H1 (cell line): ENCODE measurements around the gene DCDC2. TPM values are rescaled to one million over a fixed set of nuclear protein-coding genes. Genes with fewer than 3 reads are reported as not detected.

ENCODE experiments used
- CTCF ChIA-PET: fragments of 300-600 bp; sonication (Branson Sonifier 250); formaldehyde crosslinking; loops from one replicate; lab custom pipeline; 2021; ENCODE audit not compliant: partially characterized antibody; lab: Charles Lee
- POLR2A ChIA-PET: fragments of 300-600 bp; sonication (Branson Sonifier 250); formaldehyde crosslinking; loops from one replicate; lab custom pipeline; 2021; ENCODE audit warnings: inconsistent platforms; ENCODE audit not compliant: partially characterized antibody; lab: Charles Lee
- DNase-seq, 2 experiments: peaks; one replicate each; pipeline versions ENCODE4 v3.0.0 to v3.0.0-alpha.2; 2010 to 2022; ENCODE audit warnings: low spot score in 2 of 2, low read depth in 1 of 2, mixed read lengths in 1 of 2
- FAIRE-seq: peaks from 2 replicates; lab custom pipeline; 2011; peaks lifted over from hg19 to GRCh38; lab: Jason Lieb, UNC
- H2AFZ ChIP-seq: 2 replicates; pipeline ENCODE4 v1.8.1; 2012; ENCODE audit warnings: low read length, inconsistent platforms
- H2AK5ac ChIP-seq: 2 replicates; pipeline ENCODE4 v1.6.1; 2013; ENCODE audit warnings: low read depth, low read length
- H2BK120ac ChIP-seq: replicated peaks from 2 replicates; pipeline ENCODE3; 2013; ENCODE audit warnings: low read depth, low read length, inconsistent platforms
- H2BK12ac ChIP-seq: 2 replicates; pipeline ENCODE4 v1.6.1; 2013; ENCODE audit warnings: low read depth, low read length
- H2BK15ac ChIP-seq: 2 replicates; pipeline ENCODE4 v1.6.1; 2013; ENCODE audit warnings: low read length
- H2BK20ac ChIP-seq: 2 replicates; pipeline ENCODE4 v1.6.1; 2013; ENCODE audit warnings: low read length
- H2BK5ac ChIP-seq: 2 replicates; pipeline ENCODE4 v1.6.1; 2013; ENCODE audit warnings: low read depth, low read length
- H3K14ac ChIP-seq: 2 replicates; pipeline ENCODE4 v1.6.1; 2013; ENCODE audit warnings: inconsistent platforms; ENCODE audit not compliant: insufficient read length
- H3K18ac ChIP-seq: 2 replicates; pipeline ENCODE4 v1.6.1; 2013; ENCODE audit warnings: low read length; ENCODE audit errors: extremely low read depth
- H3K23ac ChIP-seq: 2 replicates; pipeline ENCODE4 v1.6.1; 2013; ENCODE audit warnings: inconsistent platforms; ENCODE audit not compliant: insufficient read length
- H3K23me2 ChIP-seq: 2 replicates; pipeline ENCODE4 v1.6.1; 2013; ENCODE audit warnings: low read depth, low read length
- H3K27ac ChIP-seq: 2 replicates; pipeline ENCODE4 v1.6.1; 2011; ENCODE audit warnings: low read depth, low read length, inconsistent platforms
- H3K27me3 ChIP-seq, 4 experiments: replicated peaks in 1 of 4; 1 replicate in 1 of 4; 2 replicates in 3 of 4; pipeline versions ENCODE4 v1.6.1 to v1.8.1; 2011 to 2013; ENCODE audit warnings: low read length in 3 of 4, mild to moderate bottlenecking in 3 of 4, inconsistent platforms in 2 of 4, mixed read lengths in 2 of 4, moderate library complexity in 1 of 4; ENCODE audit not compliant: control insufficient read depth in 3 of 4, insufficient read depth in 3 of 4; ENCODE audit errors: extremely low read depth in 1 of 4
- H3K36me3 ChIP-seq, 4 experiments: 2 replicates each; pipeline versions ENCODE4 v1.6.1 to v1.8.1; 2011 to 2013; ENCODE audit warnings: mild to moderate bottlenecking in 4 of 4, low read length in 3 of 4, moderate library complexity in 2 of 4, control low read depth in 1 of 4, inconsistent platforms in 1 of 4; ENCODE audit not compliant: insufficient read depth in 4 of 4, control insufficient read depth in 2 of 4
- H3K4ac ChIP-seq: replicated peaks from 2 replicates; pipeline ENCODE3; 2013; ENCODE audit warnings: low read length, low read depth, mixed read lengths, inconsistent platforms; ENCODE audit not compliant: insufficient read length
- H3K4me1 ChIP-seq, 4 experiments: replicated peaks in 1 of 4; 1 replicate in 1 of 4; 2 replicates in 3 of 4; pipeline versions ENCODE4 v1.6.1 to v1.8.1; 2011 to 2013; ENCODE audit warnings: low read length in 3 of 4, inconsistent platforms in 2 of 4, mixed read lengths in 1 of 4; ENCODE audit not compliant: insufficient read depth in 4 of 4, control insufficient read depth in 3 of 4
- H3K4me2 ChIP-seq, 2 experiments: 2 replicates each; pipeline versions ENCODE4 v1.6.1 to v1.8.1; 2011 to 2013; ENCODE audit warnings: low read depth in 2 of 2, low read length in 2 of 2, control low read depth in 1 of 2, inconsistent platforms in 1 of 2, mild to moderate bottlenecking in 1 of 2; ENCODE audit not compliant: insufficient read depth in 1 of 2
- H3K4me3 ChIP-seq, 4 experiments: fragments of 200-600, 300-600 bp in 1 of 4; sonication (generic), shearing (Covaris generic), sonication (Bioruptor Twin) in 1 of 4; 2 replicates each; pipeline versions ENCODE4 v1.5.1 to v1.8.1; 2011 to 2016; ENCODE audit warnings: low read length in 4 of 4, low read depth in 3 of 4, control low read depth in 2 of 4, inconsistent platforms in 2 of 4, mild to moderate bottlenecking in 2 of 4, mixed read lengths in 1 of 4, moderate library complexity in 1 of 4; ENCODE audit not compliant: insufficient read depth in 2 of 4; ENCODE audit errors: extremely low read depth in 1 of 4
- H3K56ac ChIP-seq: replicated peaks from 2 replicates; pipeline ENCODE3; 2013; ENCODE audit warnings: low read depth, mild to moderate bottlenecking, mixed read lengths, low read length, inconsistent platforms; ENCODE audit not compliant: insufficient read length
- H3K79me1 ChIP-seq: 2 replicates; pipeline ENCODE4 v1.6.1; 2013; ENCODE audit warnings: low read depth, low read length, control low read depth
- H3K79me2 ChIP-seq, 2 experiments: 2 replicates each; pipeline versions ENCODE4 v1.6.1 to v1.8.1; 2012 to 2013; ENCODE audit warnings: low read length in 2 of 2, mild to moderate bottlenecking in 2 of 2, inconsistent platforms in 1 of 2; ENCODE audit not compliant: insufficient read depth in 2 of 2, control insufficient read depth in 1 of 2
- H3K9ac ChIP-seq, 4 experiments: replicated peaks in 1 of 4; 1 replicate in 1 of 4; 2 replicates in 3 of 4; pipeline versions ENCODE4 v1.6.1 to v1.8.1; 2011 to 2013; ENCODE audit warnings: low read depth in 3 of 4, low read length in 3 of 4, control low read depth in 2 of 4, mild to moderate bottlenecking in 2 of 4, moderate library complexity in 2 of 4, inconsistent platforms in 1 of 4; ENCODE audit errors: extremely low read depth in 1 of 4
- H3K9me3 ChIP-seq, 2 experiments: 2 replicates each; pipeline versions ENCODE4 v1.6.1 to v1.8.1; 2012 to 2013; ENCODE audit warnings: mild to moderate bottlenecking in 2 of 2, moderate library complexity in 2 of 2, control low read depth in 1 of 2, inconsistent platforms in 1 of 2, low read depth in 1 of 2, low read length in 1 of 2, mixed read lengths in 1 of 2; ENCODE audit not compliant: insufficient read depth in 2 of 2
- H4K20me1 ChIP-seq, 2 experiments: replicated peaks in 1 of 2; 2 replicates each; pipeline versions ENCODE3 to v1.8.1; 2011 to 2013; ENCODE audit warnings: inconsistent platforms in 2 of 2, low read length in 2 of 2, mild to moderate bottlenecking in 1 of 2; ENCODE audit not compliant: insufficient read depth in 2 of 2, control insufficient read depth in 1 of 2
- H4K5ac ChIP-seq: 2 replicates; pipeline ENCODE4 v1.6.1; 2013; ENCODE audit warnings: low read length, low read depth, mixed read lengths, inconsistent platforms; ENCODE audit not compliant: insufficient read length
- H4K8ac ChIP-seq: 2 replicates; pipeline ENCODE4 v1.8.0; 2013; ENCODE audit warnings: mild to moderate bottlenecking, moderate library complexity, low read length, inconsistent platforms; ENCODE audit not compliant: insufficient read depth; ENCODE audit errors: extremely low read depth
- H4K91ac ChIP-seq: replicated peaks from 2 replicates; pipeline ENCODE3; 2013; ENCODE audit warnings: low read length, mixed read lengths, inconsistent platforms; ENCODE audit not compliant: insufficient read length
- BCL11A ChIP-seq, 2 experiments: IDR thresholded peaks; one replicate each; pipeline ENCODE4 v1.6.1; 2011; ENCODE audit warnings: low read depth in 2 of 2, low read length in 2 of 2, mild to moderate bottlenecking in 2 of 2
- CBX5 ChIP-seq: fragments of 300-800, 300-1000 bp; sonication (generic); IDR thresholded peaks from 2 replicates; pipeline ENCODE4 v1.7.1; 2016; ENCODE audit warnings: antibody characterized with exemption, low read length, low read depth
- HDAC2 ChIP-seq, 2 experiments: fragments of 300-600 bp in 1 of 2; sonication (generic) in 1 of 2; IDR thresholded peaks; 2 replicates each; pipeline ENCODE4 v1.6.1; 2011 to 2012; ENCODE audit warnings: low read depth in 2 of 2, low read length in 2 of 2, mild to moderate bottlenecking in 2 of 2, moderate library complexity in 2 of 2, borderline replicate concordance in 1 of 2, inconsistent platforms in 1 of 2
- KDM5A ChIP-seq: fragments of 200-600 bp; IDR thresholded peaks from 2 replicates; pipeline ENCODE4 v1.7.1; 2012; ENCODE audit warnings: mild to moderate bottlenecking, low read length, inconsistent platforms, mixed read lengths
- POU5F1 ChIP-seq: IDR thresholded peaks from 2 replicates; pipeline ENCODE4 v1.6.1; 2011; ENCODE audit warnings: low read depth, mild to moderate bottlenecking, low read length, moderate library complexity
- RFX5 ChIP-seq: IDR thresholded peaks from 2 replicates; pipeline ENCODE4 v1.6.1; 2011; ENCODE audit warnings: low read depth, low read length, improper control_type of control experiment, borderline replicate concordance
- TAF7 ChIP-seq: optimal IDR thresholded peaks from 2 replicates; pipeline ENCODE3; 2011; ENCODE audit warnings: low read depth, mild to moderate bottlenecking, inconsistent platforms, low read length, moderate library complexity, borderline replicate concordance
- TBP ChIP-seq: IDR thresholded peaks from 2 replicates; pipeline ENCODE4 v1.6.1; 2011; ENCODE audit warnings: low read depth, low read length, improper control_type of control experiment
- WGBS, 2 experiments: shearing (Covaris generic) in 1 of 2; methylation state at CpG; one replicate each; pipeline versions ENCODE4 v1.1.6 to v1.1.7; 2013 to 2015; ENCODE audit warnings: low lambda C conversion rate in 2 of 2, mixed read lengths in 2 of 2, inconsistent platforms in 1 of 2, low coverage in 1 of 2, missing lambda C conversion rate in 1 of 2; ENCODE audit not compliant: insufficient replicate concordance in 2 of 2, insufficient coverage in 1 of 2, insufficient read length in 1 of 2; ENCODE audit errors: extremely low coverage in 1 of 2, missing lambda C conversion rate in 1 of 2; 5-methylcytosine and 5-hydroxymethylcytosine counted together
- polyA plus RNA-seq, 7 experiments: library from polyadenylated mRNA; depleted of rRNA in 3 of 7; stranded (reverse) in 5 of 7; unstranded in 2 of 7; fragments of >200 nt in 5 of 7; fragments of 200-250 nt in 2 of 7; gene quantifications; 1 replicate in 5 of 7; 2 replicates in 1 of 7; 4 replicates in 1 of 7; pipeline versions ENCODE4 v1.2.1 to v1.2.3, GENCODE V29; 2011 to 2013; ENCODE audit warnings: missing spikeins in 2 of 7, mixed read lengths in 2 of 7
- total RNA-seq: library from RNA; stranded (reverse); fragmentation: NEBNext Ultra II Directional; extraction: Animal tissue kit (Norgen Biotek cat#: 25700); gene quantifications from 2 replicates; pipeline ENCODE4 v1.2.1, GENCODE V29; 2021

Gene DCDC2
- total and polyA plus RNA-seq, 2 of the 8 experiments (the other 6 are each of a cell fraction or from before 2014, with no cell fraction given): 0.03 to 0.15 TPM

DNA sequence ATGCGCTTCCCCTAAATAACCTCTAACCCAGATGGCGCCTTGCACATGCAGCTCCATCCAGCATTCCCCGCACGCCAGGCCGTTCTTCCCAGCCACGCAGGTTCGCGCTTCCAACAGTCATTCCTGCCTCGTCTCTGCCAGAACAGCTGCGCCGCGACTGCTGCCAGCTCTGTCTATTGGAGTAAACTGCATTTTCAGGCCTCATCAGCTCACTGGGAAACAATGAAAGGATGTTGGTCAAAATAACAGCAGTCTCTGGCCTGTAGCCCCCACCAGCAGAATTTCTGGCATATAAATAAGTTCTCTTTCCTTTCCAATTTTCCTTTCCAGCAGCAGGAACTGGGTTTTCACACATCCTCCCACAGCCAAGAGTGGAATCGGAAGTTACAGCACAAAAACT lies 217.3 kb downstream of the DCDC2 start:
- CTCF ChIA-PET: interaction anchor here (0.9 to 1.1 kb wide), 2 partner anchors 14 to 143 kb away, joined by 4 to 5 read pairs; partner anchors contain the start of gene NRSN1

More for the DNA sequence above, 217.3 kb downstream of the DCDC2 start:
- H2BK5ac ChIP-seq: no peak overlapping the region; the same call in 1 of the 2 replicates
- no peaks in the 10 kb centered on the region for H4K20me1 ChIP-seq
- H3K56ac ChIP-seq: no peak overlapping the region
- no peak overlapping the region for H2AFZ ChIP-seq
- no peak overlapping the region for H2BK15ac ChIP-seq
- H3K4me2 ChIP-seq: no peak overlapping the region
- no peak overlapping the region for H3K27ac ChIP-seq
- H3K27me3 ChIP-seq: no peaks in the 10 kb centered on the region
- no peak overlapping the region for H2BK20ac ChIP-seq
- POLR2A ChIA-PET: no interaction called here
- no peak overlapping the region for H4K91ac ChIP-seq
- WGBS, 2 experiments: 95% methylated on average over 13 of the region's 13 CpGs; no CpG with 5 or more reads in 1 of the 2 experiments
- no peak overlapping the region for H3K4ac ChIP-seq
- no peak overlapping the region for H3K14ac ChIP-seq
- DNase-seq: no peak
- H3K36me3 ChIP-seq: no peaks in the 10 kb centered on the region
- FAIRE-seq: no peak
- H2BK120ac ChIP-seq: no peak overlapping the region
- H3K23me2 ChIP-seq: no peaks in the 10 kb centered on the region
- TF ChIP-seq POU5F1: no peak
- no peak for TF ChIP-seq HDAC2 (IDR thresholded peaks at IDR 0.05; ENCODE audit: borderline replicate concordance in 1 of 2, low read depth in 2 of 2, low read length in 2 of 2)
- TF ChIP-seq CBX5: no peak
- TF ChIP-seq TAF7: no peak
- no peak for TF ChIP-seq BCL11A (IDR thresholded peaks at IDR 0.05; ENCODE audit: low read depth in 2 of 2, low read length in 2 of 2)
- no peak for TF ChIP-seq TBP
- TF ChIP-seq RFX5: no peak
- TF ChIP-seq KDM5A: no peak
- TF ChIP-seq, all 59 proteins: peak for 0
- Histone ChIP-seq H3K4me1 (no peaks in the 10 kb centered on the region), H3K9me3 (no peaks in the 10 kb centered on the region; a peak in 1 of 4 replicates), H3K79me1 (no peaks in the 10 kb centered on the region), H4K5ac (no peak overlapping the region), H3K23ac (no peak overlapping the region), H3K9ac (no peak overlapping the region), H3K79me2 (no peaks in the 10 kb centered on the region), H4K8ac (no peak overlapping the region), H2BK12ac (no peak overlapping the region), H3K18ac (no peak overlapping the region), H2AK5ac (no peak overlapping the region), H3K4me3 (no peak overlapping the region)
